ENCODE results near the gene WNT3.
A peak's percentile ranks its signal among the peaks of the same experiment; 100 is the strongest.

The WNT3 gene

GRCh38 chr17:46818316-46818928 lies at the start of gene WNT3:
WNT3 (minus strand) TSS chr17:46818692; CDS start chr17:46818597, 95 bp downstream.
- Histone ChIP-seq H3K4me3 (ENCODE audit: low read length in 2 of 2) (peak within 1 kb of the TSS in 1 of 2 donors; percentile 26), H3K36me3 (ENCODE audit: control insufficient read depth in 2 of 2, insufficient read depth in 2 of 2, low read length in 2 of 2) (no peaks in the 10 kb centered on the region), H3K9me3 (ENCODE audit: control insufficient read depth in 2 of 2, low read length in 2 of 2) (no peaks in the 10 kb centered on the region), H3K27me3 (ENCODE audit: control insufficient read depth in 2 of 2, insufficient read depth in 2 of 2, low read length in 2 of 2) (peaks cover 63 to 69% of the 10 kb centered on the region in 2 donors), H3K27ac (ENCODE audit: low read depth in 2 of 2, low read length in 2 of 2) (no peak within 1 kb of the TSS), H3K9ac (ENCODE audit: low read depth in 1 of 2, low read length in 2 of 2) (no peak within 1 kb of the TSS), H3K4me1 (ENCODE audit: control insufficient read depth in 2 of 2, insufficient read depth in 2 of 2, low read length in 2 of 2) (no peaks in the 10 kb centered on the region)

- Histone ChIP-seq H3K4me1 (ENCODE audit: control insufficient read depth in 2 of 2, insufficient read depth in 2 of 2, low read length in 2 of 2) (peaks cover 6 to 9% of the 10 kb centered on the region in 2 donors), H3K4me3 (ENCODE audit: low read length in 2 of 2) (no peak overlapping the region), H3K27me3 (ENCODE audit: control insufficient read depth in 2 of 2, insufficient read depth in 2 of 2, low read length in 2 of 2) (peaks cover 0 to 2% of the 10 kb centered on the region in 2 donors), H3K36me3 (ENCODE audit: control insufficient read depth in 2 of 2, insufficient read depth in 2 of 2, low read length in 2 of 2) (no peaks in the 10 kb centered on the region), H3K9me3 (ENCODE audit: control insufficient read depth in 2 of 2, low read length in 2 of 2) (no peaks in the 10 kb centered on the region), H3K9ac (ENCODE audit: low read depth in 1 of 2, low read length in 2 of 2) (no peak overlapping the region), H3K27ac (ENCODE audit: low read depth in 2 of 2, low read length in 2 of 2) (no peak overlapping the region)
These were observed 48.3 kb upstream of the WNT3 start for GRCh38 chr17:46866747-46867146.

- H3K9me3 ChIP-seq (ENCODE audit: control insufficient read depth in 2 of 2, low read length in 2 of 2), result no peaks in the 10 kb centered on the region
- H3K4me1 ChIP-seq (ENCODE audit: control insufficient read depth in 2 of 2, insufficient read depth in 2 of 2, low read length in 2 of 2), result peaks cover 6 to 9% of the 10 kb centered on the region in 2 donors
- H3K36me3 ChIP-seq (ENCODE audit: control insufficient read depth in 2 of 2, insufficient read depth in 2 of 2, low read length in 2 of 2), result no peaks in the 10 kb centered on the region
- no peak overlapping the region for H3K27ac ChIP-seq (ENCODE audit: low read depth in 2 of 2, low read length in 2 of 2)
- H3K9ac ChIP-seq (ENCODE audit: low read depth in 1 of 2, low read length in 2 of 2), result no peak overlapping the region
- H3K27me3 ChIP-seq (ENCODE audit: control insufficient read depth in 2 of 2, insufficient read depth in 2 of 2, low read length in 2 of 2), result peaks cover 0 to 2% of the 10 kb centered on the region in 2 donors
- H3K4me3 ChIP-seq (ENCODE audit: low read length in 2 of 2), result no peak overlapping the region
These were observed 47.8 kb upstream of the WNT3 start for GRCh38 chr17:46866325-46866724.

GRCh38 chr17:46865100-46865499 lies 46.6 kb upstream of the WNT3 start:
- Histone ChIP-seq H3K4me3 (ENCODE audit: low read length in 2 of 2) (no peak overlapping the region), H3K9me3 (ENCODE audit: control insufficient read depth in 2 of 2, low read length in 2 of 2) (no peaks in the 10 kb centered on the region), H3K4me1 (ENCODE audit: control insufficient read depth in 2 of 2, insufficient read depth in 2 of 2, low read length in 2 of 2) (no peaks in the 10 kb centered on the region), H3K9ac (ENCODE audit: low read depth in 1 of 2, low read length in 2 of 2) (no peak overlapping the region), H3K27me3 (ENCODE audit: control insufficient read depth in 2 of 2, insufficient read depth in 2 of 2, low read length in 2 of 2) (peaks cover 0 to 2% of the 10 kb centered on the region in 2 donors), H3K27ac (ENCODE audit: low read depth in 2 of 2, low read length in 2 of 2) (no peak overlapping the region), H3K36me3 (ENCODE audit: control insufficient read depth in 2 of 2, insufficient read depth in 2 of 2, low read length in 2 of 2) (no peaks in the 10 kb centered on the region)

- Histone ChIP-seq H3K9ac (ENCODE audit: low read depth in 1 of 2, low read length in 2 of 2) (no peak overlapping the region), H3K27ac (ENCODE audit: low read depth in 2 of 2, low read length in 2 of 2) (no peak overlapping the region), H3K4me1 (ENCODE audit: control insufficient read depth in 2 of 2, insufficient read depth in 2 of 2, low read length in 2 of 2) (no peaks in the 10 kb centered on the region), H3K36me3 (ENCODE audit: control insufficient read depth in 2 of 2, insufficient read depth in 2 of 2, low read length in 2 of 2) (no peaks in the 10 kb centered on the region), H3K4me3 (ENCODE audit: low read length in 2 of 2) (no peak overlapping the region), H3K9me3 (ENCODE audit: control insufficient read depth in 2 of 2, low read length in 2 of 2) (no peaks in the 10 kb centered on the region), H3K27me3 (ENCODE audit: control insufficient read depth in 2 of 2, insufficient read depth in 2 of 2, low read length in 2 of 2) (peaks cover 0 to 2% of the 10 kb centered on the region in 2 donors)
These were observed 45.1 kb upstream of the WNT3 start for GRCh38 chr17:46863383-46864121.

GRCh38 chr17:46862949-46863348 lies 44.5 kb upstream of the WNT3 start:
- Histone ChIP-seq H3K27me3 (ENCODE audit: control insufficient read depth in 2 of 2, insufficient read depth in 2 of 2, low read length in 2 of 2) (peaks cover 0 to 2% of the 10 kb centered on the region in 2 donors), H3K36me3 (ENCODE audit: control insufficient read depth in 2 of 2, insufficient read depth in 2 of 2, low read length in 2 of 2) (no peaks in the 10 kb centered on the region), H3K9ac (ENCODE audit: low read depth in 1 of 2, low read length in 2 of 2) (no peak overlapping the region), H3K4me3 (ENCODE audit: low read length in 2 of 2) (no peak overlapping the region), H3K4me1 (ENCODE audit: control insufficient read depth in 2 of 2, insufficient read depth in 2 of 2, low read length in 2 of 2) (no peaks in the 10 kb centered on the region), H3K9me3 (ENCODE audit: control insufficient read depth in 2 of 2, low read length in 2 of 2) (no peaks in the 10 kb centered on the region), H3K27ac (ENCODE audit: low read depth in 2 of 2, low read length in 2 of 2) (no peak overlapping the region)

GRCh38 chr17:46859996-46860395 lies 41.5 kb upstream of the WNT3 start:
- no peaks in the 10 kb centered on the region for H3K27me3 ChIP-seq (ENCODE audit: control insufficient read depth in 2 of 2, insufficient read depth in 2 of 2, low read length in 2 of 2)

GRCh38 chr17:46857600-46857999 lies 39.1 kb upstream of the WNT3 start:
- H3K9me3 ChIP-seq (ENCODE audit: control insufficient read depth in 2 of 2, low read length in 2 of 2), result no peaks in the 10 kb centered on the region
- no peak overlapping the region for H3K27ac ChIP-seq (ENCODE audit: low read depth in 2 of 2, low read length in 2 of 2)
- H3K4me3 ChIP-seq (ENCODE audit: low read length in 2 of 2), result no peak overlapping the region
- H3K36me3 ChIP-seq (ENCODE audit: control insufficient read depth in 2 of 2, insufficient read depth in 2 of 2, low read length in 2 of 2), result no peaks in the 10 kb centered on the region
- H3K27me3 ChIP-seq (ENCODE audit: control insufficient read depth in 2 of 2, insufficient read depth in 2 of 2, low read length in 2 of 2), result peaks cover 7 to 10% of the 10 kb centered on the region in 2 donors
- H3K4me1 ChIP-seq (ENCODE audit: control insufficient read depth in 2 of 2, insufficient read depth in 2 of 2, low read length in 2 of 2), result no peaks in the 10 kb centered on the region
- H3K9ac ChIP-seq (ENCODE audit: low read depth in 1 of 2, low read length in 2 of 2), result no peak overlapping the region

More at GRCh38 chr17:46859996-46860395, 41.5 kb upstream of the WNT3 start:
- Histone ChIP-seq H3K9me3 (ENCODE audit: control insufficient read depth in 2 of 2, low read length in 2 of 2) (no peaks in the 10 kb centered on the region), H3K4me1 (ENCODE audit: control insufficient read depth in 2 of 2, insufficient read depth in 2 of 2, low read length in 2 of 2) (no peaks in the 10 kb centered on the region), H3K4me3 (ENCODE audit: low read length in 2 of 2) (no peak overlapping the region), H3K9ac (ENCODE audit: low read depth in 1 of 2, low read length in 2 of 2) (no peak overlapping the region), H3K36me3 (ENCODE audit: control insufficient read depth in 2 of 2, insufficient read depth in 2 of 2, low read length in 2 of 2) (no peaks in the 10 kb centered on the region), H3K27ac (ENCODE audit: low read depth in 2 of 2, low read length in 2 of 2) (no peak overlapping the region)

GRCh38 chr17:46854948-46855347 lies 36.5 kb upstream of the WNT3 start:
- Histone ChIP-seq H3K4me3 (ENCODE audit: low read length in 2 of 2) (no peak overlapping the region), H3K9me3 (ENCODE audit: control insufficient read depth in 2 of 2, low read length in 2 of 2) (no peaks in the 10 kb centered on the region), H3K36me3 (ENCODE audit: control insufficient read depth in 2 of 2, insufficient read depth in 2 of 2, low read length in 2 of 2) (no peaks in the 10 kb centered on the region), H3K9ac (ENCODE audit: low read depth in 1 of 2, low read length in 2 of 2) (no peak overlapping the region), H3K27ac (ENCODE audit: low read depth in 2 of 2, low read length in 2 of 2) (no peak overlapping the region), H3K27me3 (ENCODE audit: control insufficient read depth in 2 of 2, insufficient read depth in 2 of 2, low read length in 2 of 2) (peaks cover 25 to 29% of the 10 kb centered on the region in 2 donors), H3K4me1 (ENCODE audit: control insufficient read depth in 2 of 2, insufficient read depth in 2 of 2, low read length in 2 of 2) (peaks cover 10% of the 10 kb centered on the region in 2 donors)

- Histone ChIP-seq H3K4me3 (ENCODE audit: low read length in 2 of 2) (no peak overlapping the region), H3K27me3 (ENCODE audit: control insufficient read depth in 2 of 2, insufficient read depth in 2 of 2, low read length in 2 of 2) (peaks cover 25 to 30% of the 10 kb centered on the region in 2 donors), H3K9ac (ENCODE audit: low read depth in 1 of 2, low read length in 2 of 2) (no peak overlapping the region), H3K9me3 (ENCODE audit: control insufficient read depth in 2 of 2, low read length in 2 of 2) (no peaks in the 10 kb centered on the region), H3K36me3 (ENCODE audit: control insufficient read depth in 2 of 2, insufficient read depth in 2 of 2, low read length in 2 of 2) (no peaks in the 10 kb centered on the region), H3K4me1 (ENCODE audit: control insufficient read depth in 2 of 2, insufficient read depth in 2 of 2, low read length in 2 of 2) (peaks cover 10% of the 10 kb centered on the region in 2 donors), H3K27ac (ENCODE audit: low read depth in 2 of 2, low read length in 2 of 2) (no peak overlapping the region)
These were observed 36.0 kb upstream of the WNT3 start for GRCh38 chr17:46854515-46854914.

All from mucosa of rectum (tissue), 2 donors.